IMR-90 (cell line): ENCODE data around the gene SPHK2. TPM values are rescaled to one million over a fixed set of nuclear protein-coding genes. Genes with fewer than 3 reads are reported as not detected.

ENCODE experiments used
- ATAC-seq: fragments of 200-7000 bp; cut with Tn5 transposase; 2 replicates; pipeline ENCODE4 v1.9.1; 2020; ENCODE audit warnings: low read depth, mild to moderate bottlenecking, moderate library complexity
- BruUV-seq: library from RNA; stranded (reverse); fragments of 400-500 nt; replicated peaks from 2 replicates; lab custom pipeline; 2021; lab: Mats Ljungman, UMichigan
- CTCF ChIA-PET: fragments of 300-600 bp; formaldehyde crosslinking; extraction: SDS; loops from one replicate; lab custom pipeline; 2021; ENCODE audit warnings: antibody characterized with exemption; lab: Yijun Ruan, JAX
- POLR2A ChIA-PET: fragments of 300-600 bp; sonication (Branson Sonifier 250); formaldehyde crosslinking; loops from one replicate; lab custom pipeline; 2022; ENCODE audit warnings: antibody characterized with exemption; ENCODE audit not compliant: unreplicated experiment; lab: Charles Lee
- DNase-seq: peaks from one replicate; pipeline ENCODE4 v3.0.0; 2013
- H2AFZ ChIP-seq: replicated peaks from 2 replicates; pipeline ENCODE3; 2013; ENCODE audit warnings: low read length, mild to moderate bottlenecking; ENCODE audit not compliant: poor library complexity
- H2AK5ac ChIP-seq: 2 replicates; pipeline ENCODE4 v1.6.1; 2013; ENCODE audit warnings: low read depth, low read length, inconsistent platforms
- H2AK9ac ChIP-seq: replicated peaks from 2 replicates; pipeline ENCODE3; 2013; ENCODE audit warnings: mild to moderate bottlenecking, low read depth, low read length, moderate library complexity; ENCODE audit not compliant: poor library complexity
- H2BK120ac ChIP-seq: 2 replicates; pipeline ENCODE4 v1.6.1; 2013; ENCODE audit warnings: low read depth, low read length, inconsistent platforms
- H2BK15ac ChIP-seq: 3 replicates; pipeline ENCODE4 v1.6.1; 2013; ENCODE audit warnings: low read depth, low read length, inconsistent platforms
- H2BK20ac ChIP-seq: 2 replicates; pipeline ENCODE4 v1.6.1; 2013; ENCODE audit warnings: low read depth, mild to moderate bottlenecking, inconsistent platforms, low read length, moderate library complexity
- H2BK5ac ChIP-seq: 2 replicates; pipeline ENCODE4 v1.6.1; 2013; ENCODE audit warnings: mild to moderate bottlenecking, low read depth, low read length, inconsistent platforms; ENCODE audit not compliant: poor library complexity, severe bottlenecking
- H3K14ac ChIP-seq: replicated peaks from 2 replicates; pipeline ENCODE4 v1.6.1; 2013; ENCODE audit warnings: low read depth, low read length, inconsistent platforms
- H3K18ac ChIP-seq: 2 replicates; pipeline ENCODE4 v1.6.1; 2013; ENCODE audit warnings: low read depth, low read length, control low read depth
- H3K23ac ChIP-seq: 2 replicates; pipeline ENCODE4 v1.6.1; 2013; ENCODE audit warnings: low read depth, low read length, inconsistent platforms
- H3K27ac ChIP-seq: 2 replicates; pipeline ENCODE4 v1.5.1; 2013; ENCODE audit warnings: mild to moderate bottlenecking, control low read depth, low read length; ENCODE audit not compliant: insufficient read depth
- H3K27me3 ChIP-seq: 2 replicates; pipeline ENCODE4 v1.6.1; 2013; ENCODE audit warnings: low read length; ENCODE audit not compliant: control insufficient read depth, insufficient read depth
- H3K36me3 ChIP-seq: 2 replicates; pipeline ENCODE4 v1.6.1; 2013; ENCODE audit warnings: low read length, mixed read lengths; ENCODE audit not compliant: control insufficient read depth, insufficient read depth
- H3K4ac ChIP-seq: 2 replicates; pipeline ENCODE4 v1.6.1; 2013; ENCODE audit warnings: low read depth, low read length, inconsistent platforms
- H3K4me1 ChIP-seq: 2 replicates; pipeline ENCODE4 v1.6.1; 2013; ENCODE audit warnings: low read length, mixed read lengths; ENCODE audit not compliant: control insufficient read depth, insufficient read depth
- H3K4me2 ChIP-seq: 2 replicates; pipeline ENCODE4 v1.6.1; 2013; ENCODE audit warnings: low read depth, mild to moderate bottlenecking, control low read depth, low read length, moderate library complexity
- H3K4me3 ChIP-seq: 2 replicates; pipeline ENCODE4 v1.5.1; 2013; ENCODE audit warnings: low read depth, mild to moderate bottlenecking, control low read depth, low read length, moderate library complexity; ENCODE audit not compliant: insufficient read depth
- H3K56ac ChIP-seq: 2 replicates; pipeline ENCODE4 v1.6.1; 2013; ENCODE audit warnings: low read length, inconsistent platforms; ENCODE audit not compliant: insufficient read depth; ENCODE audit errors: extremely low read depth
- H3K79me1 ChIP-seq, 2 experiments: 2 replicates each; pipeline ENCODE4 v1.6.1; 2013; ENCODE audit warnings: low read length in 2 of 2, inconsistent platforms in 1 of 2, low read depth in 1 of 2
- H3K9ac ChIP-seq: 2 replicates; pipeline ENCODE4 v1.6.1; 2013; ENCODE audit warnings: low read depth, low read length, control low read depth
- H3K9me1 ChIP-seq: 2 replicates; pipeline ENCODE4 v1.6.1; 2013; ENCODE audit warnings: low read length, inconsistent platforms; ENCODE audit not compliant: insufficient read depth
- H3K9me3 ChIP-seq: 2 replicates; pipeline ENCODE4 v1.6.1; 2013; ENCODE audit warnings: low read length; ENCODE audit not compliant: control insufficient read depth, insufficient read depth
- H4K20me1 ChIP-seq: 2 replicates; pipeline ENCODE4 v1.6.1; 2013; ENCODE audit warnings: low read length, inconsistent platforms; ENCODE audit not compliant: insufficient read depth
- H4K5ac ChIP-seq: 2 replicates; pipeline ENCODE4 v1.6.1; 2013; ENCODE audit warnings: mild to moderate bottlenecking, low read depth, low read length, control low read depth
- H4K8ac ChIP-seq, 2 experiments: 2 replicates each; pipeline ENCODE4 v1.6.1; 2013; ENCODE audit warnings: low read depth in 2 of 2, low read length in 2 of 2, control low read depth in 1 of 2, inconsistent platforms in 1 of 2
- H4K91ac ChIP-seq: 2 replicates; pipeline ENCODE4 v1.6.1; 2013; ENCODE audit warnings: low read depth, low read length, inconsistent platforms; ENCODE audit not compliant: insufficient read depth
- CEBPB ChIP-seq: IDR thresholded peaks from 2 replicates; pipeline ENCODE4 v1.6.1; 2012; ENCODE audit warnings: low read depth, low read length, improper control_type of control experiment
- CHD1 ChIP-seq: IDR thresholded peaks from 2 replicates; pipeline ENCODE4 v1.6.1; 2012; ENCODE audit warnings: low read depth, low read length, improper control_type of control experiment
- FOS ChIP-seq: fragments of 150-350 bp; IDR thresholded peaks from 2 replicates; pipeline ENCODE4 v1.6.1; 2016; ENCODE audit warnings: low read depth, low read length
- MAZ ChIP-seq: IDR thresholded peaks from 2 replicates; pipeline ENCODE4 v1.6.1; 2012; ENCODE audit warnings: low read depth, mild to moderate bottlenecking, low read length, improper control_type of control experiment, moderate library complexity, borderline replicate concordance
- NFE2L2 ChIP-seq: fragments of 150-350 bp; IDR thresholded peaks from 2 replicates; pipeline ENCODE4 v1.6.1; 2016; ENCODE audit warnings: low read depth, mild to moderate bottlenecking, low read length
- POLR2A ChIP-seq: IDR thresholded peaks from 2 replicates; pipeline ENCODE4 v1.6.1; 2012; ENCODE audit warnings: mild to moderate bottlenecking, low read depth, low read length
- RCOR1 ChIP-seq: IDR thresholded peaks from 2 replicates; pipeline ENCODE4 v1.6.1; 2012; ENCODE audit warnings: mild to moderate bottlenecking, low read length, improper control_type of control experiment; ENCODE audit not compliant: insufficient replicate concordance
- whole genome bisulfite sequencing, 2 experiments: methylation state at CpG; one replicate each; pipeline versions ENCODE4 v1.1.5 to v1.1.7; 2013; ENCODE audit warnings: missing lambda C conversion rate in 2 of 2; ENCODE audit not compliant: insufficient read length in 1 of 2; ENCODE audit errors: extremely low coverage in 2 of 2; 5-methylcytosine and 5-hydroxymethylcytosine counted together
- dilution Hi-C: fragments of 300-500 bp; cut with HindIII; formaldehyde crosslinking; loops from one replicate; pipeline ENCODE4 v1.14.3; 2018; ENCODE audit warnings: low sequenced_read_pairs; ENCODE audit not compliant: unreplicated experiment
- in situ Hi-C: fragments of 300-500 bp; cut with MboI; formaldehyde crosslinking; loops from 3 replicates; pipeline ENCODE4 v1.14.3; 2019; ENCODE audit warnings: low sequenced_read_pairs, inconsistent platforms, mixed read lengths
- intact Hi-C: fragments of 100-400 bp; cut with micrococcal nuclease; formaldehyde crosslinking; loops from 2 replicates; pipeline ENCODE4 v1.10.0; 2022
- polyA plus RNA-seq, 3 experiments: library from polyadenylated mRNA; depleted of rRNA; stranded (reverse); fragments of >200 nt; gene quantifications; 2 replicates each; pipeline ENCODE4 v1.2.3, GENCODE V29; 2012; ENCODE audit warnings: low replicate concordance in 1 of 3
- total RNA-seq: library from RNA; depleted of rRNA; stranded (reverse); fragments of >200 nt; gene quantifications from 2 replicates; pipeline ENCODE4 v1.2.3, GENCODE V29; 2012
- TF ChIP-seq, protein P1 (sequence below): fragments of 150-350 bp; IDR thresholded peaks from 2 replicates; pipeline ENCODE4 v1.6.1; 2016; ENCODE audit warnings: low read depth, mild to moderate bottlenecking, low read length, moderate library complexity, borderline replicate concordance

Gene SPHK2
- total and polyA plus RNA-seq, 2 of the 4 experiments (the other 2 are of a cell fraction) = 1.6 to 9.9 TPM

DNA sequence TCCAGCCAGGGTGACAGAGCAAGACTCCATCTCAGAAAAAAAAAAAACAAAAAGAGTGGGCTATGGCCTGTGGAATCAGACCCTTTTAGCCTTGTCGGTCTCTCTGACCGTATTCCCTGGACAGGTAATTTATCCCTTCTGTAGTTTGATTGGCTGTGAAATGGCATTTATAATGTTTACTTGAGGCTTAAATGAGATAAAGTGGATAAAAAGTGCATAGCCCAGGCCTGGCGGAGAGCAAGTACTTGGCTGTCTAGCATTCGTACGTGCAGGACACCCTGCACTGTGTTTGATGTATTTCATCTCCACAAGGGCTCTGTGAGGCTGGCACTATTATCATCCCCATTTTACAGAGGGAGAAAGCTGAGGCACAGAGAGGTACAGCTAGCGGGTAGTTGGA, 46.5 kb downstream of the SPHK2 start:
- H3K23ac ChIP-seq = no peak overlapping the region

More for the DNA sequence above, 46.5 kb downstream of the SPHK2 start:
- H3K4me2 ChIP-seq = no peak overlapping the region
- H4K8ac ChIP-seq = no peak overlapping the region
- no peaks in the 10 kb centered on the region for H3K79me1 ChIP-seq
- intact Hi-C loops = no loop called here
- no peak overlapping the region for H3K9ac ChIP-seq
- no peaks in the 10 kb centered on the region for H3K4me1 ChIP-seq
- no peak overlapping the region for H3K27ac ChIP-seq
- no peak overlapping the region for H2AK5ac ChIP-seq
- H2BK5ac ChIP-seq = no peak overlapping the region
- in situ Hi-C loops = no loop called here
- H3K56ac ChIP-seq = no peak overlapping the region
- no peaks in the 10 kb centered on the region for H3K36me3 ChIP-seq
- H4K5ac ChIP-seq = no peak overlapping the region
- no peak overlapping the region for H2AK9ac ChIP-seq
- no peaks in the 10 kb centered on the region for H3K9me1 ChIP-seq
- dilution Hi-C loops = no loop called here
- no peak overlapping the region for H3K18ac ChIP-seq
- H4K91ac ChIP-seq = no peak overlapping the region
- H3K27me3 ChIP-seq = peaks cover 2% of the 10 kb centered on the region
- no peak overlapping the region for H2BK15ac ChIP-seq
- TF ChIP-seq RCOR1 (no peak), POLR2A (no peak), MAZ (no peak), NFE2L2 (no peak), FOS (no peak), CEBPB (no peak), CHD1 (no peak)
- TF ChIP-seq, protein P1, sequence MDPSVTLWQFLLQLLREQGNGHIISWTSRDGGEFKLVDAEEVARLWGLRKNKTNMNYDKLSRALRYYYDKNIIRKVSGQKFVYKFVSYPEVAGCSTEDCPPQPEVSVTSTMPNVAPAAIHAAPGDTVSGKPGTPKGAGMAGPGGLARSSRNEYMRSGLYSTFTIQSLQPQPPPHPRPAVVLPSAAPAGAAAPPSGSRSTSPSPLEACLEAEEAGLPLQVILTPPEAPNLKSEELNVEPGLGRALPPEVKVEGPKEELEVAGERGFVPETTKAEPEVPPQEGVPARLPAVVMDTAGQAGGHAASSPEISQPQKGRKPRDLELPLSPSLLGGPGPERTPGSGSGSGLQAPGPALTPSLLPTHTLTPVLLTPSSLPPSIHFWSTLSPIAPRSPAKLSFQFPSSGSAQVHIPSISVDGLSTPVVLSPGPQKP = no peak
- H4K20me1 ChIP-seq = no peaks in the 10 kb centered on the region
- H3K4ac ChIP-seq = no peak overlapping the region
- H2AFZ ChIP-seq = no peak overlapping the region
- ChIA-PET POLR2A (no interaction called here), CTCF (no interaction called here)
- BruUV-seq = no TSS peak
- H3K14ac ChIP-seq = no peak overlapping the region
- H3K4me3 ChIP-seq = no peak overlapping the region
- ATAC-seq (no peak), DNase-seq (no peak)
- H2BK120ac ChIP-seq = no peak overlapping the region
- no peaks in the 10 kb centered on the region for H3K9me3 ChIP-seq
- H2BK20ac ChIP-seq = no peak overlapping the region
- no CpG with 5 or more reads among the region's 6 CpGs for WGBS, 2 experiments
